ENCODE results near the gene EMSY. TPM values are rescaled to one million over a fixed set of nuclear protein-coding genes. Genes with fewer than 3 reads are reported as not detected.
A peak's percentile ranks its signal among the peaks of the same experiment; 100 is the strongest.

Gene EMSY
- total and polyA plus RNA-seq, 9 of the 15 experiments (the other 6 are each of a cell fraction or from before 2014, with no cell fraction given) = 12.7 to 25.4 (median 17.9) TPM

GRCh38 chr11:76424891-76425290, 19.9 kb upstream of the EMSY start (continued):
- no peak for TF ChIP-seq ERF (CRISPR knock-in tag; IDR thresholded peaks at IDR 0.05)
- TF ChIP-seq DLX4 (CRISPR knock-in tag; IDR thresholded peaks at IDR 0.05) = no peak
- no peak for TF ChIP-seq ASH1L (IDR thresholded peaks at IDR 0.05; ENCODE audit: borderline replicate concordance, low read depth, partially characterized antibody)

DNA sequence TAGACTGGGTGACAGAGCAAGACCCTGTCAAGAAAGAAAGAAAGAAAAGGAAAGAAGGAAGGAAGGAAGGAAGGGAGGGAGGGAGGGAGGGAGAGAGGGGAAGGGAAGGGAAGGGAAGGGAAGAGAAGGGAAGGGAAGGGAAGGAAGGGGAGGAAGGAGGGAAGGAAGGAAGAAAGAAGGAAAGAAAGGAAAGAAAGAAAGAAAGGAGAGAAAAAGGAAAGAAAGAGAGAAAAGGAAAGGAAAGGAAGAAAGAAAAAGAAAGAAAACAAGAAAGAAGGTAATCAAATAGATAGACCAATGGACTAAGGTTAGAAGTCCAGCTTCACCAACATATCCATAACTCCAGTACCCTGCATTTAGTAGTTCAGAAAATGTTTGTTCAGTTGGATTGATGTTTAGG, 18.2 kb upstream of the EMSY start:
- Histone ChIP-seq H3K4me1 (replicated peaks in 1 of 2; ENCODE audit: control insufficient read depth in 2 of 2, insufficient read depth in 2 of 2, low read length in 2 of 2) (no peaks in the 10 kb centered on the region), H3K27me3 (ENCODE audit: control insufficient read depth in 2 of 2, insufficient read depth in 2 of 2, low read length in 2 of 2) (peaks cover 7 to 9% of the 10 kb centered on the region in 2 experiments; a peak in 4 of 5 replicates), H3K9me1 (ENCODE audit: control insufficient read depth, insufficient read depth, low read length) (no peaks in the 10 kb centered on the region), H3K27ac (ENCODE audit: extremely low read depth, low read depth, low read length) (no peak overlapping the region), H3K4me3 (no peak overlapping the region), H3K9me3 (replicated peaks; ENCODE audit: control insufficient read depth, insufficient read depth, low read depth, low read length) (no peaks in the 10 kb centered on the region), H3K79me2 (ENCODE audit: control insufficient read depth, insufficient read depth, low read length) (no peaks in the 10 kb centered on the region), H2AFZ (ENCODE audit: low read depth, low read length) (no peak overlapping the region), H3K4me2 (ENCODE audit: insufficient read depth, low read length) (no peak overlapping the region), H3K36me3 (ENCODE audit: control insufficient read depth, insufficient read depth, low read length) (no peaks in the 10 kb centered on the region), H3K9ac (ENCODE audit: insufficient read depth in 1 of 2, low read depth in 2 of 2, low read length in 2 of 2) (no peak overlapping the region), H4K20me1 (replicated peaks; ENCODE audit: control insufficient read depth, insufficient read depth, low read length) (no peaks in the 10 kb centered on the region)
- CTCF ChIA-PET (ENCODE audit: low intra/inter-chr PET ratio) = no interaction called here
- TF ChIP-seq KDM4B (IDR thresholded peaks at IDR 0.05; ENCODE audit: borderline replicate concordance in 2 of 2, low read depth in 1 of 2) (no peak), ZNF512 (tag; IDR thresholded peaks at IDR 0.05) (peak; percentile 80), PPARD (CRISPR knock-in tag; IDR thresholded peaks at IDR 0.05) (no peak)
- intact Hi-C loops (cut with micrococcal nuclease) = loop anchor here (10.0 kb wide), 1 partner anchor 82 kb away; no protein-coding TSS in a partner anchor
- POLR2A ChIA-PET = interaction anchor here (1.6 kb wide), 1 partner anchor 8 kb away, joined by 4 read pairs; no protein-coding TSS in a partner anchor
- FAIRE-seq (no peak), ATAC-seq (no peak), DNase-seq (ENCODE audit: extremely low read depth in 1 of 4, low spot score in 3 of 4) (no peak)
- BruUV-seq (replicated peaks) = no TSS peak
- in situ Hi-C loops (cut with MboI) = no loop called here

Measured in K562 (cell line).